Activated CD8-positive, alpha-beta T cell treated with anti-CD3 and anti-CD28 coated beads, Interleukin-2, amount 10 ng/mL, durations not matched to agents 7 days and 5 days (primary cell): ENCODE results near the gene SPATA32. TPM values are rescaled to one million over a fixed set of nuclear protein-coding genes. Genes with fewer than 3 reads are reported as not detected.

ENCODE experiments used
- ATAC-seq: fragments of 150-1000 bp; cut with Tn5 transposase; one replicate; pipeline ENCODE4 v1.10.0; 2021; ENCODE audit warnings: moderate library complexity
- CTCF ChIA-PET: fragments of 350-600 bp; sonication (Branson Sonifier 250); formaldehyde crosslinking; loops from one replicate; lab custom pipeline; 2021; ENCODE audit warnings: antibody characterized with exemption; lab: Charles Lee
- POLR2A ChIA-PET: fragments of 350-600 bp; sonication (Branson Sonifier 250); formaldehyde crosslinking; loops from one replicate; lab custom pipeline; 2021; ENCODE audit warnings: antibody characterized with exemption; lab: Charles Lee
- DNase-seq: peaks from one replicate; pipeline ENCODE4 v3.0.0-alpha.2; 2020
- H3K27ac Mint-ChIP-seq: one replicate; pipeline ENCODE4 v1.8.0; 2021; ENCODE audit warnings: mild to moderate bottlenecking, mixed read lengths
- H3K27me3 Mint-ChIP-seq: one replicate; pipeline ENCODE4 v1.8.0; 2021; ENCODE audit warnings: low read depth, mixed read lengths
- H3K36me3 Mint-ChIP-seq: one replicate; pipeline ENCODE4 v1.8.0; 2021; ENCODE audit warnings: low read depth, mixed read lengths
- H3K4me1 Mint-ChIP-seq: one replicate; pipeline ENCODE4 v1.8.0; 2021; ENCODE audit warnings: low read depth, mixed read lengths
- H3K4me3 Mint-ChIP-seq: one replicate; pipeline ENCODE4 v1.8.0; 2021; ENCODE audit warnings: mild to moderate bottlenecking, mixed read lengths
- H3K9me3 Mint-ChIP-seq: one replicate; pipeline ENCODE4 v1.8.0; 2022; ENCODE audit warnings: mixed read lengths; ENCODE audit not compliant: insufficient read depth
- total RNA-seq, 2 experiments: library from RNA; stranded (reverse); gene quantifications; one replicate each; pipeline ENCODE4 v1.2.3, GENCODE V29; 2021

The SPATA32 gene
- total RNA-seq, 2 experiments from 2014 or later, result 0.52 to 0.55 TPM

DNA sequence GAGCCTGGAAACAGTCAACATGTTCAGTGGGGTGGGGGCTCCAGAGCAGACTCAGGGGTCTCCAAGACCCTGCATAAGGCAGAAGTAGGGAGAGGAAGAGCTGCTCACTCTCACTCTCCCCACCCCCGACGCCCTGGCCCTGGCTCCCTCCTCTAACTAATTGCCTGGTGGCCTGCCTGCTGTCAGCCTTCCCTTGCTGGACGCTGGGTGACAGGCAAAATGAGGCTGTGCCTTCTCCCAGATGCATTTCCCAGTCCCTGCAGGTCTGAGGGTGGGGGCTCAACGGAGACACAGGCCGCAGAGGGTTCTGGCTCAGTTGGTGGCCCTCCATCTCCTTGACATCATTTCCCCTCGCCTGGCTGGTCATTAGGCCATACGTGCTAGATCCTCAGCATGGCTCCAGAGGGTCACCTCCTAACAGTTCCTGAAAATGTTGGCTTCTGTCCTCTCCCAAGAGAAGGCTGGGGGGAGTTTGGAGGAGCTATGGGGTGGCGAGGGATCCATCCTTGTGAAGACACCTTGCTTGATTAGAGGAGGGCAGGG, 38.8 kb downstream of the SPATA32 start:
- Mint-ChIP-seq H3K4me1 (peaks cover 58% of the 10 kb centered on the region), H3K9me3 (no peaks in the 10 kb centered on the region), H3K27ac (peak overlapping the region; percentile 94), H3K27me3 (no peaks in the 10 kb centered on the region), H3K4me3 (peak overlapping the region; percentile 100), H3K36me3 (peaks cover 75% of the 10 kb centered on the region)
- ATAC-seq (no peak), DNase-seq (no peak)
- ChIA-PET POLR2A (interaction anchor here (0.6 to 9.0 kb wide), 9 partner anchors 8 to 171 kb away, joined by 3 to 132 read pairs (median 16); partner anchors contain the start of genes HEXIM1 and MAP3K14), CTCF (interaction anchor here (1.1 to 14.2 kb wide), 7 partner anchors 10 to 162 kb away, joined by 4 to 410 read pairs (median 67); partner anchors contain the start of genes ACBD4, HEXIM1 and MAP3K14)

DNA sequence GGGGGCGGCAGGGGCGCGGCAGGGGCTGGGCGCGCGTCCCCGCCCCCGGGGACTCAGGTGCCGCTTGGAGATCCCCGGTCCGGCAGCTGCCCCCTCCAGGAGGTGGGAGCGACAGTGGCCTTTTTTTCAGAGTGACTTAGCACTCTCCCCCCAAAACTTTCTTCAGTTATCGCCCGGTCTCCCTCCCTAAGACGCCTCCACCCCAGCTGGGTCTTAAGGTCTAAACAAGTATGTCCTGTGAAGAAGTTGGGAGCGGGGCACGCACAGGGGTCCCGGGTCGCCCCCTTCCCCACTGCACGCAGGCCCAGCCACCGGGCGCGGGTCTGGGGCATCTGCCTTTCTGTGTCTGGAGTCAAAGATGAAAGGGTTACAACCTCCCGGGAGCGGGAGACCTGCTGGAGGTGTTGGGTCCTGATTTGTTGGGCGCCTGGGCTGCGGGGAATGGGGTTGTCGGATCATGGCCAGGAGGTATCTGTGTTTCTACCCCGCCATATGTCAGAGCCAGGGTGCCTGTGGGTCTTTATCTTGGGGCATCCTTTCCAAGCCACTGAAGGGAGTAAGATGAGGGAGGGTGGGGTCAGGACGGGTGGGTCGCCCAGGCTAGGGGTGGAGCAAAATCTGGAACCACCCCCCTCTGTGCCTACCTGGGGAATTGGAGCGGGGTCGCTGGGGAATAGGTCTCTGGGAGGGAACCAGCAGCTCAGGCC, 39.5 kb downstream of the SPATA32 start:
- CTCF ChIA-PET, result interaction anchor here (1.1 to 14.2 kb wide), 10 partner anchors 11 to 163 kb away, joined by 4 to 410 read pairs (median 68); partner anchors contain the start of genes ACBD4, HEXIM1 and MAP3K14
- H3K9me3 Mint-ChIP-seq, result no peaks in the 10 kb centered on the region
- POLR2A ChIA-PET, result interaction anchor here (0.6 to 9.0 kb wide), 14 partner anchors 8 to 170 kb away, joined by 3 to 132 read pairs (median 6); partner anchors contain the start of genes HEXIM1, HEXIM2 and MAP3K14
- no peaks in the 10 kb centered on the region for H3K27me3 Mint-ChIP-seq
- ATAC-seq, result peak; percentile 5
- peak; percentile 74 for DNase-seq
- peaks cover 73% of the 10 kb centered on the region for H3K36me3 Mint-ChIP-seq
- H3K27ac Mint-ChIP-seq, result peak overlapping the region; percentile 94
- peak overlapping the region; percentile 100 for H3K4me3 Mint-ChIP-seq
- peaks cover 56% of the 10 kb centered on the region for H3K4me1 Mint-ChIP-seq

DNA sequence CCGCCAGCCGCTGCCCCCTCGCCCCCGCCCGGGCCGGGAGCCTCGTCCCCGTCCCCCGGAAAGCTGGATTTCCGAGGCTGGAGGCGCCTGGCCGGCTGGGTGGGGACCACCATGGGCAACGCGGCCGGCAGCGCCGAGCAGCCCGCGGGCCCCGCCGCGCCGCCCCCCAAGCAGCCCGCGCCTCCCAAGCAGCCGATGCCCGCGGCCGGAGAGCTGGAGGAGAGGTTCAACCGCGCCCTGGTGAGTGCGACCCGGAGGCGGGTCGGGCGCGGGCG, 39.9 kb downstream of the SPATA32 start:
- H3K27me3 Mint-ChIP-seq, result no peaks in the 10 kb centered on the region
- peaks cover 52% of the 10 kb centered on the region for H3K4me1 Mint-ChIP-seq
- no peak for ATAC-seq
- peaks cover 72% of the 10 kb centered on the region for H3K36me3 Mint-ChIP-seq
- H3K9me3 Mint-ChIP-seq, result no peaks in the 10 kb centered on the region
- ChIA-PET CTCF (interaction anchor here (1.8 to 14.2 kb wide), 8 partner anchors 12 to 163 kb away, joined by 7 to 410 read pairs (median 69); partner anchors contain the start of genes ACBD4, HEXIM1 and MAP3K14), POLR2A (interaction anchor here (0.5 to 9.0 kb wide), 13 partner anchors 9 to 1854 kb away, joined by 3 to 132 read pairs (median 5); partner anchors contain the start of genes HEXIM1, HEXIM2 and MAP3K14)
- DNase-seq, result no peak
- peak overlapping the region; percentile 100 for H3K4me3 Mint-ChIP-seq
- H3K27ac Mint-ChIP-seq, result no peak overlapping the region

DNA sequence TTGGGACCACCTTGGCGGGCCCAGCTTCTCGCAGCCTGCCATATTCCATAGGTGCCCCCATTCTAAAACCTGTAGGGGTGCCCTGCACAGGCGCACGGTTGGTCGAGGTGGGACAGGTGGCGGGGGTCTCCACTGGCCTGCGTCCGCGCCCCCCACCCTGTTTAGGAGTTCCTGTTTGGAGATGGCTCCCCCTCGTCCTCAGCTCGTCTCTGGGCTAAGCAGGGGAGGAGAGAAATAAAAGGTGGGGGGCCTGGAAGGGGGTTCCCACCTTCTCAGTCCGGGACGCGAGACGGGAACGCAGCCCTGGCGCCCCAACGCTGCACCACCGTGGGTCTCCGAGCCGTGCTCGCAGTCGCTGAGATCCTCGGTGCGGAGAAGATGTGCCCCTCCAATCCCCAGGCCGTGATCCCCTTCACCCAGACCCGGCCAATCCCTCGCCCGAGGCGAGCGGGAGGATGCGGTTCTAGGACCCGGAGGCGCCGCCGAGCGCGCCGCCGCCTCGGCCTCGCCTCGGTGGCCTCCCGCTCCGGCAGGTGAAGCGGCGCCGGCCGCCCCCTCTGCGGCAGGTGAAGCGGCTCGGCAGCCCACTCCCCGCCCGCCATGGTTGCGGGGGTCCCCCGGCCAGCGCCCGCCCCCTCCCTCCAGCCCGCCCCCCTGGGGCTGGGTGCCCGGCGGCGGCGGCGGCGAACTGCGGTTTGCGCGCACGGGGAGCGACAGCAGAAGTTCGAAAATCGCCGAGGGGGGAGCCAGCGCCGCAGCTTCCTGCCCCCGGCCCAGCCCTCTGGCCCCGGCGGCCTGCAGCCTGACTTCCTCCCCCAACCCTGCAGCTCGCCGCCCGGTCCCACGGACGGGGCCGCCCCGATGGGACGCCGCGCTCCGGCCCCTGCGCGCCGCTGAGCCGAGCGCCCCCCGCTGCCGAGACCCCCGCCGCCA, 40.5 kb downstream of the SPATA32 start, which contains the start of gene FMNL1:
Gene FMNL1, plus strand, starts transcription at position 805 of the 933 bp plus-strand sequence. CDS start 240 bp downstream, outside the sequence.
- CTCF ChIA-PET, result interaction anchor here (1.0 to 14.2 kb wide), 13 partner anchors 12 to 167 kb away, joined by 3 to 410 read pairs (median 55); partner anchors contain the start of genes ACBD4, HEXIM1 and MAP3K14
- peak; percentile 82 for DNase-seq
- Mint-ChIP-seq H3K27me3 (no peaks in the 10 kb centered on the region), H3K4me3 (peak within 1 kb of the TSS; percentile 100), H3K36me3 (peaks cover 71% of the 10 kb centered on the region), H3K4me1 (peaks cover 51% of the 10 kb centered on the region), H3K9me3 (no peaks in the 10 kb centered on the region), H3K27ac (peak within 1 kb of the TSS; percentile 94)
- POLR2A ChIA-PET, result interaction anchor here (0.5 to 9.0 kb wide), 12 partner anchors 9 to 1854 kb away, joined by 3 to 132 read pairs (median 10); partner anchors contain the start of genes HEXIM1, HEXIM2 and MAP3K14
- ATAC-seq, result peak; percentile 6

DNA sequence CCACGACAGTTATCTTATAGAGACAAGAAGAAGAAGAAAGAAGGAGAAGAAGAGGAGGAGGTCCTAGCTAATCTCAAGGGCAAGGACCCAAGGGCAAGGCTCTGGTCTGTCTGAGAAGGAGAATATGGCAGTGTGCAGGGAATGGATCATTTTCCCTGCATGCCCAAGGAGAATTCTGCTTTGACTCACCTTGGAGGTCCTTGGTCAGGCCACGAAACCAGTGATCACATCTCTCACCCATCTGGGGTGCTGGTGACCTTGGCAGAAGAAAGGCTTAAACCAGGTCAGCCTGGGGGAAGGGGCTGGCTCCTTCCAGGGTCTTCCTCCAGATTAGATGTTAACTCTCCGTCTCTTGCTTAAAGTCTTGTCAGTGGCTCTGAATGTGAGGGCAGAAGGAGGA, 41.8 kb downstream of the SPATA32 start:
- CTCF ChIA-PET, result interaction anchor here (1.0 to 14.2 kb wide), 27 partner anchors 13 to 189 kb away, joined by 3 to 410 read pairs (median 11); partner anchors contain the start of genes ACBD4, HEXIM1 and MAP3K14
- Mint-ChIP-seq H3K4me1 (peaks cover 45% of the 10 kb centered on the region), H3K4me3 (peak overlapping the region; percentile 80), H3K9me3 (no peaks in the 10 kb centered on the region), H3K27me3 (no peaks in the 10 kb centered on the region), H3K27ac (peak overlapping the region; percentile 86), H3K36me3 (peaks cover 67% of the 10 kb centered on the region)
- POLR2A ChIA-PET, result interaction anchor here (0.6 to 9.0 kb wide), 11 partner anchors 11 to 96 kb away, joined by 3 to 132 read pairs (median 5); partner anchors contain the start of gene HEXIM1
- DNase-seq (no peak), ATAC-seq (no peak)

DNA sequence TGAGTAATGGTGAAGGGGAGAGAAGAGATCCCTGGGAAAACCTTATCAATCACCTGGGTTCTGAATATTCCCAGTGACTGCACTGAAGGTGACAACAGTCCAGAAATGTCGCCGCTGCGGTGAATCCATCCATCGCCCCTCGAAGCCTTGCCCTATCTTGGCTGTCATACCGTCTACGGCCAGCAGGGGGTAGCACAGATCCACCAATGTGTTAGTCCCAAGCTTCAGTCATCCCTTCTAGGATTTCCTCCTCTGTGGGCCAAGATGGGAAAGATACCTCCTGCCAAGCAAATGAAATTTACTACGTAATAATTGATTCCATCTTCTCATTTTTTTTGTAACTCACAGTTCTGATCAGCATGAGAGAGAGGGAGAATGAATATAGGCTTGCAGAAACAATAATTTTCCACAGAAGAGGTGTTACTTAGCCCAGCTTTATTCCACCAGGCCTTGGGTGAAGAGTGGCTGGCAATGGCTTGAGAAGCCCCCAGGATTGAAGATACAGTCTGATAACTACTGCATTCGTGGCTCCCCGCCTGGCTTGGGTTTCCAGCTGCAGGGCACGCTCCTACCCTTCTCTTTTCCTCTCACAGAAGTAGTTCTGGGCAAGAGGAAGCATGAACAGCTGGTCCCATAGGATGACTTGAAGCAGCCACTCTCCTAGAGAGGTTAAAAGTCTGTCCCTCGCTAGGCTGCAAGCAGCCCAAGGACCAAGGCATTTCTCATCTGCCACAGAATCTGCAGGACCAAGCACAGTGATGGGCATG, 42.8 kb downstream of the SPATA32 start:
- Mint-ChIP-seq H3K4me1 (peaks cover 37% of the 10 kb centered on the region), H3K4me3 (peak overlapping the region; percentile 80), H3K27me3 (no peaks in the 10 kb centered on the region), H3K36me3 (peaks cover 62% of the 10 kb centered on the region), H3K9me3 (no peaks in the 10 kb centered on the region), H3K27ac (peak overlapping the region; percentile 86)
- DNase-seq (peak; percentile 89), ATAC-seq (no peak)
- ChIA-PET CTCF (interaction anchor here (0.7 to 14.2 kb wide), 48 partner anchors 14 to 209 kb away, joined by 3 to 410 read pairs (median 6); partner anchors contain the start of genes ACBD4, HEXIM1, MAP3K14 and NMT1), POLR2A (interaction anchor here (0.6 to 9.0 kb wide), 13 partner anchors 12 to 171 kb away, joined by 3 to 132 read pairs (median 4); partner anchors contain the start of gene HEXIM1)

Other genes with a start within 250 kb of the SPATA32 start
- 10 to 100 TPM; 32.9 to 33.7 TPM for gene DCAKD, start 210.5 kb downstream of the SPATA32 start, total RNA-seq
- gene NMT1, start 200.8 kb downstream of the SPATA32 start, total RNA-seq, result 100 to 1,000 TPM; 125 to 143 TPM
- gene PLCD3, start 129.6 kb downstream of the SPATA32 start, total RNA-seq, result 1 to 10 TPM; 4.3 to 4.6 TPM
- 10 to 100 TPM in 1 of 2 experiments, 1 to 10 TPM in 1; 10.0 to 12.5 TPM for gene ACBD4, start 126.4 kb downstream of the SPATA32 start, total RNA-seq
- gene HEXIM1, start 113.6 kb downstream of the SPATA32 start, total RNA-seq, result 10 to 100 TPM; 29.2 to 29.4 TPM
- gene HEXIM2, start 100.2 kb downstream of the SPATA32 start, total RNA-seq, result 1 to 10 TPM; 7.8 to 8.8 TPM
- gene FMNL1, start 40.2 kb downstream of the SPATA32 start, total RNA-seq, result 100 to 1,000 TPM; 375 to 395 TPM
- gene MAP3K14, start 54.9 kb upstream of the SPATA32 start, total RNA-seq, result 10 to 100 TPM; 17.5 to 23.8 TPM
- gene ARHGAP27, start 170.8 kb upstream of the SPATA32 start, total RNA-seq, result 100 to 1,000 TPM; 100 to 106 TPM
- 10 to 100 TPM; 50.5 to 52.7 TPM for gene PLEKHM1, start 228.6 kb upstream of the SPATA32 start, total RNA-seq